Stimulated activated CD4-positive, alpha-beta T cell treated with anti-CD3 and anti-CD28 coated beads, TNF-alpha, amount 100 ng/mL, for 48 hours (primary cell): ENCODE measurements around the gene TAF1D.
"Not testable (repeated sequence)": the region's sequence is repeated elsewhere in the genome, so short reads cannot be mapped to it uniquely, and the experiment has no call there.

Experiments used
- DNase-seq, 3 donors: peaks; one replicate each; pipeline ENCODE4 v3.0.0-alpha.2; 2020; ENCODE audit warnings: low read depth in 3 of 3

TAF1D gene

GRCh38 chr11:93747122-93747521 is 5.8 kb upstream of the TAF1D start:
- DNase-seq, result no peak

GRCh38 chr11:93746101-93746500 is 4.8 kb upstream of the TAF1D start:
- DNase-seq, result no peak

GRCh38 chr11:93745005-93745755 is 3.9 kb upstream of the TAF1D start:
- DNase-seq, result not testable (repeated sequence)

- no peak for DNase-seq
These were observed 3.3 kb upstream of the TAF1D start for GRCh38 chr11:93744669-93745004.

- no peak for DNase-seq
These were observed 2.0 kb upstream of the TAF1D start for GRCh38 chr11:93743291-93743690.

GRCh38 chr11:93741882-93742226 is 559 bp upstream of the TAF1D start:
- DNase-seq, result no peak

- DNase-seq, result peak; percentile 39 to 58 (median 50)
These were observed 583 bp downstream of the TAF1D start for GRCh38 chr11:93740730-93741093.

- peak in 2 of 3 donors; percentile 36 to 41 for DNase-seq
These were observed 1.1 kb downstream of the TAF1D start for GRCh38 chr11:93740031-93740729.

- DNase-seq, result no peak
These were observed 2.6 kb downstream of the TAF1D start for GRCh38 chr11:93738647-93739081.

GRCh38 chr11:93737904-93738612 is 3.2 kb downstream of the TAF1D start:
- no peak for DNase-seq

GRCh38 chr11:93736129-93736528 is 5.2 kb downstream of the TAF1D start:
- DNase-seq, result no peak

GRCh38 chr11:93735627-93736026 is 5.7 kb downstream of the TAF1D start:
- no peak for DNase-seq

GRCh38 chr11:93734427-93735222 is 6.7 kb downstream of the TAF1D start:
- DNase-seq, result no peak

- DNase-seq, result no peak
These were observed 7.8 kb downstream of the TAF1D start for GRCh38 chr11:93733474-93733873.

GRCh38 chr11:93732237-93732892 is 8.9 kb downstream of the TAF1D start:
- no peak for DNase-seq

GRCh38 chr11:93730108-93731107 is 10.9 kb downstream of the TAF1D start:
- DNase-seq, result no peak

- no peak for DNase-seq
These were observed 12.1 kb downstream of the TAF1D start for GRCh38 chr11:93729129-93729616.

- no peak for DNase-seq
These were observed 12.5 kb downstream of the TAF1D start for GRCh38 chr11:93728792-93729128.

GRCh38 chr11:93727985-93728791 is 13.1 kb downstream of the TAF1D start:
- DNase-seq, result no peak
